ENCODE results near the gene TSHZ2. TPM values are rescaled to one million over a fixed set of nuclear protein-coding genes. Genes with fewer than 3 reads are reported as not detected.
A peak's percentile ranks its signal among the peaks of the same experiment; 100 is the strongest.

TSHZ2 gene
- total RNA-seq, 1 donor from 2014 or later = 9.9 TPM

DNA sequence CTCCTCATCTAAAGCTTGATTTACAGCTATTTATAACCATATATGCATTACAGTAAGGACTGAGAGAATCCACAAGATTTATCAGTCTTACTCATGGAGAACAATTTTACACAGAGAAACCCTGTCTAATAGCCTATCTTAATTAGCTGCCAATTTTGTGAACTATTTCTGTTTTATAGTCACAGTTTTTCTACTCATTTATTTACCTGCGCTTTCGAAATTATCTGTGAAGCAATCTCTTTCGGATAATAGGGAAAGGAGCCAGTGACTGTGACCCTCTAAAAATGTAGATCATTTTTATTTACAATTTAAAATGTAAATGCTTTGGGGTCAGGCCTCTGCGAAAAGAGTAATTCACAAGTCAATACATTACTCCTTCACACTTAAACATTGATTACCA, 98.1 kb downstream of the TSHZ2 start:
- H3K4me3 ChIP-seq (ENCODE audit: low read length in 3 of 3) = no peak overlapping the region
- H3K9ac ChIP-seq (ENCODE audit: low read depth in 1 of 3, low read length in 3 of 3) = no peak overlapping the region
- no peaks in the 10 kb centered on the region for H3K27me3 ChIP-seq (ENCODE audit: control insufficient read depth in 3 of 3, insufficient read depth in 3 of 3, low read length in 3 of 3)
- no peaks in the 10 kb centered on the region for H3K4me1 ChIP-seq (ENCODE audit: control insufficient read depth in 3 of 3, insufficient read depth in 3 of 3, low read length in 3 of 3)
- no peak overlapping the region for H3K27ac ChIP-seq (ENCODE audit: low read depth, low read length)
- H3K9me3 ChIP-seq (ENCODE audit: control insufficient read depth in 3 of 3, low read length in 3 of 3) = peaks cover 0 to 5% (median 0%) of the 10 kb centered on the region in 3 donors
- H3K36me3 ChIP-seq (ENCODE audit: control insufficient read depth in 3 of 3, insufficient read depth in 3 of 3, low read length in 3 of 3) = no peaks in the 10 kb centered on the region

- H3K27ac ChIP-seq (ENCODE audit: low read depth, low read length) = peak overlapping the region; percentile 51
- no peak overlapping the region for H3K9ac ChIP-seq (ENCODE audit: low read depth in 1 of 3, low read length in 3 of 3)
- peaks cover 0 to 5% (median 0%) of the 10 kb centered on the region in 3 donors for H3K9me3 ChIP-seq (ENCODE audit: control insufficient read depth in 3 of 3, low read length in 3 of 3)
- no peaks in the 10 kb centered on the region for H3K36me3 ChIP-seq (ENCODE audit: control insufficient read depth in 3 of 3, insufficient read depth in 3 of 3, low read length in 3 of 3)
- H3K4me3 ChIP-seq (ENCODE audit: low read length in 3 of 3) = no peak overlapping the region
- peaks cover 0 to 3% (median 2%) of the 10 kb centered on the region in 3 donors for H3K4me1 ChIP-seq (ENCODE audit: control insufficient read depth in 3 of 3, insufficient read depth in 3 of 3, low read length in 3 of 3)
- H3K27me3 ChIP-seq (ENCODE audit: control insufficient read depth in 3 of 3, insufficient read depth in 3 of 3, low read length in 3 of 3) = no peaks in the 10 kb centered on the region
Observed at GRCh38 chr20:53070706-53071392, 98.7 kb downstream of the TSHZ2 start.

- peaks cover 0 to 5% (median 0%) of the 10 kb centered on the region in 3 donors for H3K9me3 ChIP-seq (ENCODE audit: control insufficient read depth in 3 of 3, low read length in 3 of 3)
- H3K36me3 ChIP-seq (ENCODE audit: control insufficient read depth in 3 of 3, insufficient read depth in 3 of 3, low read length in 3 of 3) = no peaks in the 10 kb centered on the region
- peaks cover 0 to 6% (median 3%) of the 10 kb centered on the region in 3 donors for H3K4me1 ChIP-seq (ENCODE audit: control insufficient read depth in 3 of 3, insufficient read depth in 3 of 3, low read length in 3 of 3)
- no peak overlapping the region for H3K27ac ChIP-seq (ENCODE audit: low read depth, low read length)
- H3K9ac ChIP-seq (ENCODE audit: low read depth in 1 of 3, low read length in 3 of 3) = no peak overlapping the region
- H3K27me3 ChIP-seq (ENCODE audit: control insufficient read depth in 3 of 3, insufficient read depth in 3 of 3, low read length in 3 of 3) = no peaks in the 10 kb centered on the region
- no peak overlapping the region for H3K4me3 ChIP-seq (ENCODE audit: low read length in 3 of 3)
Observed at GRCh38 chr20:53071833-53072232, 99.7 kb downstream of the TSHZ2 start.

DNA sequence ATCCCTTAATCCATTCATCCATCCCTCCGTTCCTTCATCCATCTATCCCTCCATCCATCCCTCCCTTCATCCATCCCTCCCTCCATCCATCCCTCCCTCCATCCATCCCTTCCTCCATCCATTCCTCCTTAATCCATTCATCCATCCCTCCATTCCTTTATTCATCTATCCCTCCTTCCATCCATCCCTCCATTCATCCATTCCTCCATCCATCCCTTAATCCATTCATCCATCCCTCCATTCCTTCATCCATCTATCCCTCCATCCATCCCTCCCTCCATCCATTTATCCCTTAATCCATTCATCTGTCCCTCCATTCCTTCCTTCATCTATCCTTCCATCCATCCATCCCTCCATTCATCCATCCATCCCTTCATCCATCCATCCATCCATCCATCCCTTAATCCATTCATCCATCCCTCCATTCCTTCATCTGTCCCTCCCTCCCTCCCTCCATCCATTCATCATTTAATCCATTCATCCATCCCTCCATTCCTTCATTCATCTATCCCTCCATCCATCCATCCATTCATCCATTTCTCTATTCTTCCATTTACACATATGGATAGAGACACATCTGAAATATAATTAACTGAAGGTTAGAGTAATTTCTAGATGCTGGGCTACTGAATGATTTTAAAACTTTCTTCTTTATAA, 100.9 kb downstream of the TSHZ2 start:
- H3K36me3 ChIP-seq (ENCODE audit: control insufficient read depth in 3 of 3, insufficient read depth in 3 of 3, low read length in 3 of 3) = no peaks in the 10 kb centered on the region
- no peak overlapping the region for H3K4me3 ChIP-seq (ENCODE audit: low read length in 3 of 3)
- no peak overlapping the region for H3K9ac ChIP-seq (ENCODE audit: low read depth in 1 of 3, low read length in 3 of 3)
- no peak overlapping the region for H3K27ac ChIP-seq (ENCODE audit: low read depth, low read length)
- peaks cover 2 to 9% (median 6%) of the 10 kb centered on the region in 3 donors for H3K4me1 ChIP-seq (ENCODE audit: control insufficient read depth in 3 of 3, insufficient read depth in 3 of 3, low read length in 3 of 3)
- H3K27me3 ChIP-seq (ENCODE audit: control insufficient read depth in 3 of 3, insufficient read depth in 3 of 3, low read length in 3 of 3) = no peaks in the 10 kb centered on the region
- H3K9me3 ChIP-seq (ENCODE audit: control insufficient read depth in 3 of 3, low read length in 3 of 3) = no peaks in the 10 kb centered on the region

DNA sequence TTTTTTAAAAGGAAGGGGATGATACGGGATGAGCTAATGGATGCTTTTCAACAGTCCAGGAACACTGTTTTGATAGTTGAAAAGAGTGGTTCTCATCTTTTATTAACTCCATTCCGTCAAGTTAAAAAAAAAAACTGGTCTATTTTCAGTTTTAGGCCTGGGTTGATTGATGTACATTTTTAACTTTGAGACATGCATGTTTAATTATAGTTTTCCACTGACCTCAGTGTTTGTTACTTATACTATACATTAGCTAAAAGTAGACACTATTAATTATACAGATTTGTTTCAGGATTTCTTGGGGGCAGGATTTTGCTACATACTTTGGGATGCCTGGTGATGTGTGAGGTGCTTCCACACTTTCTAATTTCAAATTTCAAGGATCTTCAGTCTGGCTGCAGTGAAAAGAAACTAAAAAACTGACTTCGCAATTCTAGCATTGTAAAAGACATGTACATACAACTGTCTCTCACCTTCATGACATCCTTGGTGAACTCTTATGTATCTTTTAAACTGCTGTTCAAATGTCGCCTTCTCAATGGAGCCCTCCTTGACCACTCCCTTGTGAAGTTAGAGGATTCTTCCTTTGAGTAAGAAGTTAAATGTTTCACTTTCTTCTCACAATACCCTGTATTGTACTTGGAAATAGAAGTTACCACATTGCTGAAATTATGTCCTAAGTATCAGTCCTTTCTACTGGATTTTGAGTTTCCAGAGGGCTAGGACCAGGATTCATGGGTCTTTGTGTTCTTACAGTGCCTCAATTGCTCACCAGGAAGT, 101.7 kb downstream of the TSHZ2 start:
- H3K4me1 ChIP-seq (ENCODE audit: control insufficient read depth in 3 of 3, insufficient read depth in 3 of 3, low read length in 3 of 3) = peaks cover 2 to 9% (median 6%) of the 10 kb centered on the region in 3 donors
- H3K27ac ChIP-seq (ENCODE audit: low read depth, low read length) = no peak overlapping the region
- no peaks in the 10 kb centered on the region for H3K9me3 ChIP-seq (ENCODE audit: control insufficient read depth in 3 of 3, low read length in 3 of 3)
- no peak overlapping the region for H3K9ac ChIP-seq (ENCODE audit: low read depth in 1 of 3, low read length in 3 of 3)
- no peak overlapping the region for H3K4me3 ChIP-seq (ENCODE audit: low read length in 3 of 3)
- no peaks in the 10 kb centered on the region for H3K36me3 ChIP-seq (ENCODE audit: control insufficient read depth in 3 of 3, insufficient read depth in 3 of 3, low read length in 3 of 3)
- no peaks in the 10 kb centered on the region for H3K27me3 ChIP-seq (ENCODE audit: control insufficient read depth in 3 of 3, insufficient read depth in 3 of 3, low read length in 3 of 3)

- Histone ChIP-seq H3K9me3 (ENCODE audit: control insufficient read depth in 3 of 3, low read length in 3 of 3) (no peaks in the 10 kb centered on the region), H3K27me3 (ENCODE audit: control insufficient read depth in 3 of 3, insufficient read depth in 3 of 3, low read length in 3 of 3) (no peaks in the 10 kb centered on the region), H3K36me3 (ENCODE audit: control insufficient read depth in 3 of 3, insufficient read depth in 3 of 3, low read length in 3 of 3) (no peaks in the 10 kb centered on the region), H3K9ac (ENCODE audit: low read depth in 1 of 3, low read length in 3 of 3) (no peak overlapping the region), H3K4me1 (ENCODE audit: control insufficient read depth in 3 of 3, insufficient read depth in 3 of 3, low read length in 3 of 3) (peaks cover 6 to 10% (median 7%) of the 10 kb centered on the region in 3 donors), H3K27ac (ENCODE audit: low read depth, low read length) (no peak overlapping the region), H3K4me3 (ENCODE audit: low read length in 3 of 3) (no peak overlapping the region)
Observed at GRCh38 chr20:53074811-53075314, 102.7 kb downstream of the TSHZ2 start.

DNA sequence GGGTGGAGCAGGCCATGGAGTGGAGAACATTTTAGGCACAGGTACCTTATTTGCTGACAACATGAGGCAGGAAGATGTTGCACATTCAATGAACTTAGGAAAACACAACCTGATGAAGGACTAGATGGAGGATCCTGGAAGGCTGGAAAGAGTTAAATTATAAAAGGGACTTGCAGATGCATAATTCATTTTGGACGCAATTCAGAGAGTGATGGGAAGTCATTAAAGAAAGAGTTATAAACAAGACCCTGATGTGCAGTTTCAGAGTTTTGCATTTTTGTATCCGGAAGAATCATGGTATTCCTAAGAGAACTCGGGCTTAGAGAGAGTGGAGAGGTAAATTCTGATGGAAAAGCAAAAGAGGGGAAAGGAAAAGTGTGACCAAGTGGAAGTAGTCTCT, 104.5 kb downstream of the TSHZ2 start:
- no peak overlapping the region for H3K9ac ChIP-seq (ENCODE audit: low read depth in 1 of 3, low read length in 3 of 3)
- H3K36me3 ChIP-seq (ENCODE audit: control insufficient read depth in 3 of 3, insufficient read depth in 3 of 3, low read length in 3 of 3) = no peaks in the 10 kb centered on the region
- H3K9me3 ChIP-seq (ENCODE audit: control insufficient read depth in 3 of 3, low read length in 3 of 3) = no peaks in the 10 kb centered on the region
- H3K4me3 ChIP-seq (ENCODE audit: low read length in 3 of 3) = no peak overlapping the region
- no peak overlapping the region for H3K27ac ChIP-seq (ENCODE audit: low read depth, low read length)
- H3K27me3 ChIP-seq (ENCODE audit: control insufficient read depth in 3 of 3, insufficient read depth in 3 of 3, low read length in 3 of 3) = no peaks in the 10 kb centered on the region
- H3K4me1 ChIP-seq (ENCODE audit: control insufficient read depth in 3 of 3, insufficient read depth in 3 of 3, low read length in 3 of 3) = peaks cover 6 to 13% (median 10%) of the 10 kb centered on the region in 3 donors

- Histone ChIP-seq H3K4me1 (ENCODE audit: control insufficient read depth in 3 of 3, insufficient read depth in 3 of 3, low read length in 3 of 3) (peaks cover 6 to 13% (median 10%) of the 10 kb centered on the region in 3 donors), H3K27ac (ENCODE audit: low read depth, low read length) (peak overlapping the region; percentile 9), H3K27me3 (ENCODE audit: control insufficient read depth in 3 of 3, insufficient read depth in 3 of 3, low read length in 3 of 3) (no peaks in the 10 kb centered on the region), H3K9me3 (ENCODE audit: control insufficient read depth in 3 of 3, low read length in 3 of 3) (no peaks in the 10 kb centered on the region), H3K9ac (ENCODE audit: low read depth in 1 of 3, low read length in 3 of 3) (no peak overlapping the region), H3K4me3 (ENCODE audit: low read length in 3 of 3) (no peak overlapping the region), H3K36me3 (ENCODE audit: control insufficient read depth in 3 of 3, insufficient read depth in 3 of 3, low read length in 3 of 3) (no peaks in the 10 kb centered on the region)
Observed at GRCh38 chr20:53077373-53078205, 105.4 kb downstream of the TSHZ2 start.

DNA sequence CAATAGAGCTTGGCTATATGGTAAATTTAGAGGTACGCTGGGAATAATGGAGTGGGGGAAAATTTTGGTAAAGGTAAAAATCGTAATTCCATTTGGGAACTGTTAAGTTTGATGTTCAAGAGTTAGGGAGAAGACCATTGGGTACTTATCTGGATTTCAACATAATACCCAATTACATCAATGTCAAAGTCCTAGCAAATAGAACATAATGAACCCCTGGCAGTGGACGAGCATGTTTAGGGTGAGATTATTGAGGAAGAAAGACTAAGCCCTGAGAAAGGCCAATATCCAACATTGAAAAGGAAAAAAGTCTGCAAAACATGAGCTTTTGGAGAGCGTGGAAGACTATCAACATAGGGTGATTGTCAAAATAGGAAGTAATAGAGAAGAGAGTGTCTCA, 106.6 kb downstream of the TSHZ2 start:
- no peaks in the 10 kb centered on the region for H3K36me3 ChIP-seq (ENCODE audit: control insufficient read depth in 3 of 3, insufficient read depth in 3 of 3, low read length in 3 of 3)
- H3K9ac ChIP-seq (ENCODE audit: low read depth in 1 of 3, low read length in 3 of 3) = no peak overlapping the region
- H3K27ac ChIP-seq (ENCODE audit: low read depth, low read length) = peak overlapping the region; percentile 9
- H3K9me3 ChIP-seq (ENCODE audit: control insufficient read depth in 3 of 3, low read length in 3 of 3) = no peaks in the 10 kb centered on the region
- H3K4me1 ChIP-seq (ENCODE audit: control insufficient read depth in 3 of 3, insufficient read depth in 3 of 3, low read length in 3 of 3) = peaks cover 6 to 13% (median 10%) of the 10 kb centered on the region in 3 donors
- no peaks in the 10 kb centered on the region for H3K27me3 ChIP-seq (ENCODE audit: control insufficient read depth in 3 of 3, insufficient read depth in 3 of 3, low read length in 3 of 3)
- H3K4me3 ChIP-seq (ENCODE audit: low read length in 3 of 3) = no peak overlapping the region

All from skeletal muscle tissue (tissue), 4 donors.